HEK293 (cell line): ENCODE data around the gene GLI1.
A peak's percentile ranks its signal among the peaks of the same experiment; 100 is the strongest.

Source experiments
- BCL11A ChIP-seq: fragments of 450-650 bp; formaldehyde crosslinking; IDR thresholded peaks from 2 replicates; pipeline ENCODE4 v1.5.1; 2016; ENCODE audit warnings: low read depth, missing biosample characterization, missing genetic modification characterization
- IKZF3 ChIP-seq: fragments of 450-650 bp; IDR thresholded peaks from 2 replicates; pipeline ENCODE4 v1.5.0; 2018; ENCODE audit warnings: missing biosample characterization, mild to moderate bottlenecking, missing genetic modification characterization, moderate library complexity
- PRDM1 ChIP-seq: fragments of 450-650 bp; formaldehyde crosslinking; IDR thresholded peaks from 2 replicates; pipeline ENCODE4; 2016; ENCODE audit warnings: missing biosample characterization, missing genetic modification characterization
- RBAK ChIP-seq: fragments of 450-650 bp; formaldehyde crosslinking; IDR thresholded peaks from 2 replicates; pipeline ENCODE4 v1.5.1; 2016; ENCODE audit warnings: missing biosample characterization, missing genetic modification characterization
- ZNF155 ChIP-seq: fragments of 450-650 bp; formaldehyde crosslinking; IDR thresholded peaks from 2 replicates; pipeline ENCODE4 v1.5.1; 2016; ENCODE audit warnings: missing biosample characterization, missing genetic modification characterization
- ZNF19 ChIP-seq: fragments of 450-650 bp; formaldehyde crosslinking; IDR thresholded peaks from 2 replicates; pipeline ENCODE4; 2016; ENCODE audit warnings: missing biosample characterization, missing genetic modification characterization, low read depth
- ZNF311 ChIP-seq: fragments of 450-650 bp; formaldehyde crosslinking; IDR thresholded peaks from 2 replicates; pipeline ENCODE4 v1.5.1; 2017; ENCODE audit warnings: missing biosample characterization, missing genetic modification characterization, borderline replicate concordance
- ZNF350 ChIP-seq: fragments of 450-650 bp; formaldehyde crosslinking; IDR thresholded peaks from 2 replicates; pipeline ENCODE4 v1.5.0; 2017; ENCODE audit warnings: missing biosample characterization, mild to moderate bottlenecking, missing genetic modification characterization
- ZNF433 ChIP-seq: fragments of 450-650 bp; formaldehyde crosslinking; IDR thresholded peaks from 2 replicates; pipeline ENCODE4 v1.5.1; 2016; ENCODE audit warnings: missing biosample characterization, missing genetic modification characterization, low read depth
- ZNF549 ChIP-seq: fragments of 450-650 bp; IDR thresholded peaks from 2 replicates; pipeline ENCODE4 v1.5.1; 2018; ENCODE audit warnings: missing biosample characterization, missing genetic modification characterization, mild to moderate bottlenecking, inconsistent platforms, moderate library complexity
- ZNF623 ChIP-seq: fragments of 450-650 bp; formaldehyde crosslinking; IDR thresholded peaks from 2 replicates; pipeline ENCODE4 v1.5.1; 2016; ENCODE audit warnings: missing biosample characterization, missing genetic modification characterization
- ZNF624 ChIP-seq: fragments of 450-650 bp; formaldehyde crosslinking; IDR thresholded peaks from 2 replicates; pipeline ENCODE4 v1.5.1; 2017; ENCODE audit warnings: missing biosample characterization, missing genetic modification characterization
- ZNF626 ChIP-seq: fragments of 450-650 bp; sonication (Bioruptor Pico); formaldehyde crosslinking; IDR thresholded peaks from 2 replicates; pipeline ENCODE4 v1.5.1; 2018; ENCODE audit warnings: missing biosample characterization, missing genetic modification characterization, inconsistent platforms
- ZNF701 ChIP-seq: fragments of 450-650 bp; formaldehyde crosslinking; IDR thresholded peaks from 2 replicates; pipeline ENCODE4 v1.5.1; 2016; ENCODE audit warnings: missing biosample characterization, missing genetic modification characterization
- ZNF76 ChIP-seq: fragments of 450-650 bp; formaldehyde crosslinking; IDR thresholded peaks from 2 replicates; pipeline ENCODE4; 2016; ENCODE audit warnings: low read depth, missing biosample characterization, missing genetic modification characterization, borderline replicate concordance
- ZNF777 ChIP-seq: fragments of 450-650 bp; formaldehyde crosslinking; IDR thresholded peaks from 2 replicates; pipeline ENCODE4 v1.5.1; 2017; ENCODE audit warnings: missing biosample characterization, missing genetic modification characterization, borderline replicate concordance
- ZNF791 ChIP-seq: fragments of 450-650 bp; formaldehyde crosslinking; IDR thresholded peaks from 2 replicates; pipeline ENCODE4 v1.5.1; 2016; ENCODE audit warnings: missing biosample characterization, missing genetic modification characterization
- TF ChIP-seq, protein P1 (sequence below): fragments of 450-650 bp; formaldehyde crosslinking; IDR thresholded peaks from 2 replicates; pipeline ENCODE4 v1.5.1; 2016; ENCODE audit warnings: missing biosample characterization, missing genetic modification characterization
- TF ChIP-seq, protein P2 (sequence below): fragments of 450-650 bp; formaldehyde crosslinking; IDR thresholded peaks from 2 replicates; pipeline ENCODE4 v1.5.1; 2016; ENCODE audit warnings: missing biosample characterization, missing genetic modification characterization, borderline replicate concordance
- TF ChIP-seq, protein P3 (sequence below): sonication (generic); formaldehyde crosslinking; IDR thresholded peaks from 2 replicates; pipeline ENCODE4 v1.8.1; 2022; ENCODE audit warnings: mild to moderate bottlenecking, moderate library complexity, missing genetic modification reagents
- TF ChIP-seq, protein P4 (sequence below): IDR thresholded peaks from 2 replicates; pipeline ENCODE4 v1.6.1; 2011; ENCODE audit warnings: mild to moderate bottlenecking, low read depth, low read length, borderline replicate concordance
- TF ChIP-seq, protein P5 (sequence below): fragments of 450-650 bp; formaldehyde crosslinking; IDR thresholded peaks from 2 replicates; pipeline ENCODE4 v1.5.1; 2016; ENCODE audit warnings: missing biosample characterization, missing genetic modification characterization
- TF ChIP-seq, protein P6 (sequence below): fragments of 450-650 bp; IDR thresholded peaks from 2 replicates; pipeline ENCODE4 v1.5.1; 2018; ENCODE audit warnings: missing biosample characterization, missing genetic modification characterization
- TF ChIP-seq, protein P7 (sequence below): fragments of 450-650 bp; formaldehyde crosslinking; IDR thresholded peaks from 2 replicates; pipeline ENCODE4 v1.5.1; 2016; ENCODE audit warnings: missing biosample characterization, missing genetic modification characterization

GLI1 gene

DNA sequence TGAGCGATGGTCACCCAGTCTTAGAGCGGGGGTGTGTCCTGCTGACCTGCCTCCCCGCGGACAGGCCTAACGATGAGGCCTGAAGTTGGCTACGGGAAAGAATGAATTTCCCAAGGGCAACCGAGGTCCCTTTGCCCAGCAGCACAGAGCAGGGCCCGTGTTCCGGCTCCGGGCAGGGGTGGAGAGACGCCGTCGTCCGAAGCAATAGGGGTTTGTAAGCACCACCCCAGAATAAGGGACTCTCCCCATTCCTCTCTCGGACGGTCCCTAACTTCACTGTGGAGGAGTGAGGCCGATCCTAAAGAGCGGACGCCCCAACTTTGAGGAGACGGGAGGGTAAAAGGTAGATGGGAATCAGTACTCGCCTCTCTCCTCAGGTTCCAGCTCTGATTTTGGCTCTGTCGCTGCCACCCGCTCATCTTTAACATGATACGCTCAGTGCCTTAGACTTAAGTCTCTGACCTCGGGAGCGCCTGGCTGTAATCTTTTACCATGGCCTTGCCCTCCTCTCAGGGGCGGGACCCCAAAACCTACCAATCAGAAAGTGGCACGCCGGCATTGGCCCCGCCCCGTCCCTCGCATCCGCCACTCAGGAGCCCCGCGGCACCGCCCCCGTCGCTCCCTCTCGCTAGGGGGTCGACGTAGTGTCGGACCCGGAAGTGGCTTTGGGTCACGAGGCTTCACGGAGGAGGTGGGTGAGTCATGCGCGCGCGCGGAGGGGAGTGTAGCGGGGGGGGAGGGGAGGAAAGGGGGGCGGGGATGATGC, 60.7 kb downstream of the GLI1 start, which contains the start of gene DDIT3 (continued):
- TF ChIP-seq BCL11A (tag by site-specific recombination): peak; percentile 86
- TF ChIP-seq, protein P1, sequence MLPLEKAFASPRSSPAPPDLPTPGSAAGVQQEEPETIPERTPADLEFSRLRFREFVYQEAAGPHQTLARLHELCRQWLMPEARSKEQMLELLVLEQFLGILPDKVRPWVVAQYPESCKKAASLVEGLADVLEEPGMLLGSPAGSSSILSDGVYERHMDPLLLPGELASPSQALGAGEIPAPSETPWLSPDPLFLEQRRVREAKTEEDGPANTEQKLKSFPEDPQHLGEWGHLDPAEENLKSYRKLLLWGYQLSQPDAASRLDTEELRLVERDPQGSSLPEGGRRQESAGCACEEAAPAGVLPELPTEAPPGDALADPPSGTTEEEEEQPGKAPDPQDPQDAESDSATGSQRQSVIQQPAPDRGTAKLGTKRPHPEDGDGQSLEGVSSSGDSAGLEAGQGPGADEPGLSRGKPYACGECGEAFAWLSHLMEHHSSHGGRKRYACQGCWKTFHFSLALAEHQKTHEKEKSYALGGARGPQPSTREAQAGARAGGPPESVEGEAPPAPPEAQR: 0 out of 2 replicates have a peak, but pooled peaks have one; percentile 33
- TF ChIP-seq ZNF624 (tag by site-specific recombination): peak; percentile 65; the same call in 1 of the 2 replicates
- no peak for TF ChIP-seq RBAK
- TF ChIP-seq ZNF155 (tag by site-specific recombination): no peak
- TF ChIP-seq, protein P2, sequence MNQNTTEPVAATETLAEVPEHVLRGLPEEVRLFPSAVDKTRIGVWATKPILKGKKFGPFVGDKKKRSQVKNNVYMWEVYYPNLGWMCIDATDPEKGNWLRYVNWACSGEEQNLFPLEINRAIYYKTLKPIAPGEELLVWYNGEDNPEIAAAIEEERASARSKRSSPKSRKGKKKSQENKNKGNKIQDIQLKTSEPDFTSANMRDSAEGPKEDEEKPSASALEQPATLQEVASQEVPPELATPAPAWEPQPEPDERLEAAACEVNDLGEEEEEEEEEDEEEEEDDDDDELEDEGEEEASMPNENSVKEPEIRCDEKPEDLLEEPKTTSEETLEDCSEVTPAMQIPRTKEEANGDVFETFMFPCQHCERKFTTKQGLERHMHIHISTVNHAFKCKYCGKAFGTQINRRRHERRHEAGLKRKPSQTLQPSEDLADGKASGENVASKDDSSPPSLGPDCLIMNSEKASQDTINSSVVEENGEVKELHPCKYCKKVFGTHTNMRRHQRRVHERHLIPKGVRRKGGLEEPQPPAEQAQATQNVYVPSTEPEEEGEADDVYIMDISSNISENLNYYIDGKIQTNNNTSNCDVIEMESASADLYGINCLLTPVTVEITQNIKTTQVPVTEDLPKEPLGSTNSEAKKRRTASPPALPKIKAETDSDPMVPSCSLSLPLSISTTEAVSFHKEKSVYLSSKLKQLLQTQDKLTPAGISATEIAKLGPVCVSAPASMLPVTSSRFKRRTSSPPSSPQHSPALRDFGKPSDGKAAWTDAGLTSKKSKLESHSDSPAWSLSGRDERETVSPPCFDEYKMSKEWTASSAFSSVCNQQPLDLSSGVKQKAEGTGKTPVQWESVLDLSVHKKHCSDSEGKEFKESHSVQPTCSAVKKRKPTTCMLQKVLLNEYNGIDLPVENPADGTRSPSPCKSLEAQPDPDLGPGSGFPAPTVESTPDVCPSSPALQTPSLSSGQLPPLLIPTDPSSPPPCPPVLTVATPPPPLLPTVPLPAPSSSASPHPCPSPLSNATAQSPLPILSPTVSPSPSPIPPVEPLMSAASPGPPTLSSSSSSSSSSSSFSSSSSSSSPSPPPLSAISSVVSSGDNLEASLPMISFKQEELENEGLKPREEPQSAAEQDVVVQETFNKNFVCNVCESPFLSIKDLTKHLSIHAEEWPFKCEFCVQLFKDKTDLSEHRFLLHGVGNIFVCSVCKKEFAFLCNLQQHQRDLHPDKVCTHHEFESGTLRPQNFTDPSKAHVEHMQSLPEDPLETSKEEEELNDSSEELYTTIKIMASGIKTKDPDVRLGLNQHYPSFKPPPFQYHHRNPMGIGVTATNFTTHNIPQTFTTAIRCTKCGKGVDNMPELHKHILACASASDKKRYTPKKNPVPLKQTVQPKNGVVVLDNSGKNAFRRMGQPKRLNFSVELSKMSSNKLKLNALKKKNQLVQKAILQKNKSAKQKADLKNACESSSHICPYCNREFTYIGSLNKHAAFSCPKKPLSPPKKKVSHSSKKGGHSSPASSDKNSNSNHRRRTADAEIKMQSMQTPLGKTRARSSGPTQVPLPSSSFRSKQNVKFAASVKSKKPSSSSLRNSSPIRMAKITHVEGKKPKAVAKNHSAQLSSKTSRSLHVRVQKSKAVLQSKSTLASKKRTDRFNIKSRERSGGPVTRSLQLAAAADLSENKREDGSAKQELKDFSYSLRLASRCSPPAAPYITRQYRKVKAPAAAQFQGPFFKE (tag by site-specific recombination): no peak
- TF ChIP-seq ZNF19 (tag by site-specific recombination): no peak
- TF ChIP-seq, protein P3, sequence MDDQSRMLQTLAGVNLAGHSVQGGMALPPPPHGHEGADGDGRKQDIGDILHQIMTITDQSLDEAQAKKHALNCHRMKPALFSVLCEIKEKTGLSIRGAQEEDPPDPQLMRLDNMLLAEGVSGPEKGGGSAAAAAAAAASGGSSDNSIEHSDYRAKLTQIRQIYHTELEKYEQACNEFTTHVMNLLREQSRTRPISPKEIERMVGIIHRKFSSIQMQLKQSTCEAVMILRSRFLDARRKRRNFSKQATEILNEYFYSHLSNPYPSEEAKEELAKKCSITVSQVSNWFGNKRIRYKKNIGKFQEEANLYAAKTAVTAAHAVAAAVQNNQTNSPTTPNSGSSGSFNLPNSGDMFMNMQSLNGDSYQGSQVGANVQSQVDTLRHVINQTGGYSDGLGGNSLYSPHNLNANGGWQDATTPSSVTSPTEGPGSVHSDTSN (CRISPR knock-in tag): no peak
- no peak for TF ChIP-seq IKZF3 (tag by site-specific recombination)
- TF ChIP-seq, protein P4, sequence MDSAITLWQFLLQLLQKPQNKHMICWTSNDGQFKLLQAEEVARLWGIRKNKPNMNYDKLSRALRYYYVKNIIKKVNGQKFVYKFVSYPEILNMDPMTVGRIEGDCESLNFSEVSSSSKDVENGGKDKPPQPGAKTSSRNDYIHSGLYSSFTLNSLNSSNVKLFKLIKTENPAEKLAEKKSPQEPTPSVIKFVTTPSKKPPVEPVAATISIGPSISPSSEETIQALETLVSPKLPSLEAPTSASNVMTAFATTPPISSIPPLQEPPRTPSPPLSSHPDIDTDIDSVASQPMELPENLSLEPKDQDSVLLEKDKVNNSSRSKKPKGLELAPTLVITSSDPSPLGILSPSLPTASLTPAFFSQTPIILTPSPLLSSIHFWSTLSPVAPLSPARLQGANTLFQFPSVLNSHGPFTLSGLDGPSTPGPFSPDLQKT: no peak
- no peak; the same call in 1 of the 2 replicates for TF ChIP-seq ZNF76 (tag by site-specific recombination)
- TF ChIP-seq, protein P5, sequence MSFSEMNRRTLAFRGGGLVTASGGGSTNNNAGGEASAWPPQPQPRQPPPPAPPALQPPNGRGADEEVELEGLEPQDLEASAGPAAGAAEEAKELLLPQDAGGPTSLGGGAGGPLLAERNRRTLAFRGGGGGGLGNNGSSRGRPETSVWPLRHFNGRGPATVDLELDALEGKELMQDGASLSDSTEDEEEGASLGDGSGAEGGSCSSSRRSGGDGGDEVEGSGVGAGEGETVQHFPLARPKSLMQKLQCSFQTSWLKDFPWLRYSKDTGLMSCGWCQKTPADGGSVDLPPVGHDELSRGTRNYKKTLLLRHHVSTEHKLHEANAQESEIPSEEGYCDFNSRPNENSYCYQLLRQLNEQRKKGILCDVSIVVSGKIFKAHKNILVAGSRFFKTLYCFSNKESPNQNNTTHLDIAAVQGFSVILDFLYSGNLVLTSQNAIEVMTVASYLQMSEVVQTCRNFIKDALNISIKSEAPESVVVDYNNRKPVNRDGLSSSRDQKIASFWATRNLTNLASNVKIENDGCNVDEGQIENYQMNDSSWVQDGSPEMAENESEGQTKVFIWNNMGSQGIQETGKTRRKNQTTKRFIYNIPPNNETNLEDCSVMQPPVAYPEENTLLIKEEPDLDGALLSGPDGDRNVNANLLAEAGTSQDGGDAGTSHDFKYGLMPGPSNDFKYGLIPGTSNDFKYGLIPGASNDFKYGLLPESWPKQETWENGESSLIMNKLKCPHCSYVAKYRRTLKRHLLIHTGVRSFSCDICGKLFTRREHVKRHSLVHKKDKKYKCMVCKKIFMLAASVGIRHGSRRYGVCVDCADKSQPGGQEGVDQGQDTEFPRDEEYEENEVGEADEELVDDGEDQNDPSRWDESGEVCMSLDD: peak; percentile 54
- TF ChIP-seq ZNF623 (tag by site-specific recombination): no peak
- no peak for TF ChIP-seq ZNF791 (tag by site-specific recombination)
- TF ChIP-seq, protein P6, sequence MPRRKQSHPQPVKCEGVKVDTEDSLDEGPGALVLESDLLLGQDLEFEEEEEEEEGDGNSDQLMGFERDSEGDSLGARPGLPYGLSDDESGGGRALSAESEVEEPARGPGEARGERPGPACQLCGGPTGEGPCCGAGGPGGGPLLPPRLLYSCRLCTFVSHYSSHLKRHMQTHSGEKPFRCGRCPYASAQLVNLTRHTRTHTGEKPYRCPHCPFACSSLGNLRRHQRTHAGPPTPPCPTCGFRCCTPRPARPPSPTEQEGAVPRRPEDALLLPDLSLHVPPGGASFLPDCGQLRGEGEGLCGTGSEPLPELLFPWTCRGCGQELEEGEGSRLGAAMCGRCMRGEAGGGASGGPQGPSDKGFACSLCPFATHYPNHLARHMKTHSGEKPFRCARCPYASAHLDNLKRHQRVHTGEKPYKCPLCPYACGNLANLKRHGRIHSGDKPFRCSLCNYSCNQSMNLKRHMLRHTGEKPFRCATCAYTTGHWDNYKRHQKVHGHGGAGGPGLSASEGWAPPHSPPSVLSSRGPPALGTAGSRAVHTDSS (tag by site-specific recombination): peak; percentile 63; the same call in 1 of the 2 replicates
- TF ChIP-seq ZNF549: no peak
- TF ChIP-seq, protein P7, sequence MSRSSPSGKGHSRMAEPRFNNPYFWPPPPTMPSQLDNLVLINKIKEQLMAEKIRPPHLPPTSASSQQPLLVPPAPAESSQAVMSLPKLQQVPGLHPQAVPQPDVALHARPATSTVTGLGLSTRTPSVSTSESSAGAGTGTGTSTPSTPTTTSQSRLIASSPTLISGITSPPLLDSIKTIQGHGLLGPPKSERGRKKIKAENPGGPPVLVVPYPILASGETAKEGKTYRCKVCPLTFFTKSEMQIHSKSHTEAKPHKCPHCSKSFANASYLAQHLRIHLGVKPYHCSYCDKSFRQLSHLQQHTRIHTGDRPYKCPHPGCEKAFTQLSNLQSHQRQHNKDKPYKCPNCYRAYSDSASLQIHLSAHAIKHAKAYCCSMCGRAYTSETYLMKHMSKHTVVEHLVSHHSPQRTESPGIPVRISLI: no peak
- TF ChIP-seq ZNF701 (tag by site-specific recombination): no peak
- no peak for TF ChIP-seq ZNF311 (tag by site-specific recombination)
- no peak for TF ChIP-seq PRDM1
- no peak for TF ChIP-seq ZNF626
- TF ChIP-seq ZNF350 (tag by site-specific recombination): no peak
- no peak for TF ChIP-seq ZNF777 (tag by site-specific recombination)
- no peak for TF ChIP-seq ZNF433 (tag by site-specific recombination)
